ENCODE measurements around the gene MMP14.
"Not testable (repeated sequence)": the region's sequence is repeated elsewhere in the genome, so short reads cannot be mapped to it uniquely, and the experiment has no call there.

The MMP14 gene

GRCh38 chr14:22842211-22843122 lies 6.1 kb downstream of the MMP14 start:
- no peak for DNase-seq

DNA sequence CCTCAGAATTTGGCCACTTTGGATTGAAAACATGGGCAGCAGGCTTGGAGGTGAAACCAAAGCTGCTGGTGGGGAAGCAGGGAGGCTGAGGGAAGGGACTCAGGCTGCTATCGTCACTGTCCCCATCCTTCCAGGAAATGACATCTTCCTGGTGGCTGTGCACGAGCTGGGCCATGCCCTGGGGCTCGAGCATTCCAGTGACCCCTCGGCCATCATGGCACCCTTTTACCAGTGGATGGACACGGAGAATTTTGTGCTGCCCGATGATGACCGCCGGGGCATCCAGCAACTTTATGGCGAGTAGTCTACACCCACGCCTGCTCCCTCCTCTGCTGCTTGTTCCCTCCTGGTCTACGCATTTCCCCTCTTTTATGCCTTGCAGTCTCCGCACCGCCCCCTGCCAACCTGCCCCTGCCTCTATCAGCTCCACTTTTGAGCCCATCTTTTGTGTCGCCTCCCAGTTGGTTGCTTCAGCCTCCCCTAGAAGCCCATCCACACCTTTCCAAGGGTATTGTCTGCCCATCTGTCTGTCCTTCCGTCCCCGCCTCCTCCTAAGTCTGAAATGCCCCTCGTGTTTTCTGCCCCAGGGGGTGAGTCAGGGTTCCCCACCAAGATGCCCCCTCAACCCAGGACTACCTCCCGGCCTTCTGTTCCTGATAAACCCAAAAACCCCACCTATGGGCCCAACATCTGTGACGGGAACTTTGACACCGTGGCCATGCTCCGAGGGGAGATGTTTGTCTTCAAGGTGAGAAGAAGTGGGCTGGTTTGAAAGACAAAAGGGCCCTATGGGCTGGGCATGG lies 6.9 kb downstream of the MMP14 start:
- no peak for DNase-seq

GRCh38 chr14:22844221-22845102 lies 8.1 kb downstream of the MMP14 start:
- no peak for DNase-seq

- no peak for DNase-seq
These were observed 8.7 kb downstream of the MMP14 start for GRCh38 chr14:22845103-22845394.

DNA sequence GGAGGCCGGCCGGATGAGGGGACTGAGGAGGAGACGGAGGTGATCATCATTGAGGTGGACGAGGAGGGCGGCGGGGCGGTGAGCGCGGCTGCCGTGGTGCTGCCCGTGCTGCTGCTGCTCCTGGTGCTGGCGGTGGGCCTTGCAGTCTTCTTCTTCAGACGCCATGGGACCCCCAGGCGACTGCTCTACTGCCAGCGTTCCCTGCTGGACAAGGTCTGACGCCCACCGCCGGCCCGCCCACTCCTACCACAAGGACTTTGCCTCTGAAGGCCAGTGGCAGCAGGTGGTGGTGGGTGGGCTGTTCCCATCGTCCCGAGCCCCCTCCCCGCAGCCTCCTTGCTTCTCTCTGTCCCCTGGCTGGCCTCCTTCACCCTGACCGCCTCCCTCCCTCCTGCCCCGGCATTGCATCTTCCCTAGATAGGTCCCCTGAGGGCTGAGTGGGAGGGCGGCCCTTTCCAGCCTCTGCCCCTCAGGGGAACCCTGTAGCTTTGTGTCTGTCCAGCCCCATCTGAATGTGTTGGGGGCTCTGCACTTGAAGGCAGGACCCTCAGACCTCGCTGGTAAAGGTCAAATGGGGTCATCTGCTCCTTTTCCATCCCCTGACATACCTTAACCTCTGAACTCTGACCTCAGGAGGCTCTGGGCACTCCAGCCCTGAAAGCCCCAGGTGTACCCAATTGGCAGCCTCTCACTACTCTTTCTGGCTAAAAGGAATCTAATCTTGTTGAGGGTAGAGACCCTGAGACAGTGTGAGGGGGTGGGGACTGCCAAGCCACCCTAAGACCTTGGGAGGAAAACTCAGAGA lies 9.6 kb downstream of the MMP14 start:
- DNase-seq, result no peak

GRCh38 chr14:22846811-22847307 lies 10.5 kb downstream of the MMP14 start:
- DNase-seq, result no peak

GRCh38 chr14:22847661-22848341 lies 11.4 kb downstream of the MMP14 start:
- DNase-seq, result no peak

DNA sequence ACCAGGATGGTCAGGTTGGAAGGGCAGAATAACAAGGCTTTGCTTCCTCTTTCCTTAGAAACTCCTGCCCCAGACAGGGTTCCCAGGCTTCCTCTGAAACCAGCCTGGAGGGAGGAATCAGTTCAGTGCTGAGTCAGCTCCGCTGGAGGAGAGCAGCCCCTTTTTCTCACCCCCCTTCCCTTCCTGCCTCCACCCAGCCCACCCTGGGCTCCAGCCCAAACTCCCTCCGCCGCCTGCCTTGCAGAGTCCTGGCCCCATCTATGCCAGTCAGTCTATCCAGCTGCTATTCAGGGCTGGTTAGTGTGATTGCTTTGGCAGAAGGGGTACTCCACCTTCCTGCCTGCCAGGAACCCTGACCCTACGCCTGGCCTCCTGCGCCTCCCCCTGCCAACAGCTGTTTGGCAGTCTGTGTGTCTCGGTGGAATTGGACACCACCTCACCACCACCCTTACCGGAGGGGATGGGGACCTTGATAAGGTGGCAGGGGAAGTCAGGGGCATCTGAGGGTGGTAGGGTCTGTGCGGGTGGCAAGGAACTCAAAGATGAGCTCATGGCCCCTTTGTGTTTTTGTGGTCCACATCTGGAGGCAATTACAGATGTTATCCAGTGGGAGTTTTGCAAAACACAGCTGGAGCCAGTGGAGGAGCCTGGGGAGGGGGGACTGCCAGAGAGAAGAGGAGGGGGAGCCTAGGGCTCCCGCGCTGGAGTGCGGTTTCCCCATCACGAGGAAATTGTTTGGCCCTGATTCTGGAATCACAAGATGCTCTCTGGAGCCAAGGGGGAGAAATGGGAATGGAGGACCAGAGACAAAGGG lies 12.2 kb downstream of the MMP14 start:
- peak; percentile 25 for DNase-seq

- DNase-seq, result no peak
These were observed 12.9 kb downstream of the MMP14 start for GRCh38 chr14:22849212-22849819.

DNA sequence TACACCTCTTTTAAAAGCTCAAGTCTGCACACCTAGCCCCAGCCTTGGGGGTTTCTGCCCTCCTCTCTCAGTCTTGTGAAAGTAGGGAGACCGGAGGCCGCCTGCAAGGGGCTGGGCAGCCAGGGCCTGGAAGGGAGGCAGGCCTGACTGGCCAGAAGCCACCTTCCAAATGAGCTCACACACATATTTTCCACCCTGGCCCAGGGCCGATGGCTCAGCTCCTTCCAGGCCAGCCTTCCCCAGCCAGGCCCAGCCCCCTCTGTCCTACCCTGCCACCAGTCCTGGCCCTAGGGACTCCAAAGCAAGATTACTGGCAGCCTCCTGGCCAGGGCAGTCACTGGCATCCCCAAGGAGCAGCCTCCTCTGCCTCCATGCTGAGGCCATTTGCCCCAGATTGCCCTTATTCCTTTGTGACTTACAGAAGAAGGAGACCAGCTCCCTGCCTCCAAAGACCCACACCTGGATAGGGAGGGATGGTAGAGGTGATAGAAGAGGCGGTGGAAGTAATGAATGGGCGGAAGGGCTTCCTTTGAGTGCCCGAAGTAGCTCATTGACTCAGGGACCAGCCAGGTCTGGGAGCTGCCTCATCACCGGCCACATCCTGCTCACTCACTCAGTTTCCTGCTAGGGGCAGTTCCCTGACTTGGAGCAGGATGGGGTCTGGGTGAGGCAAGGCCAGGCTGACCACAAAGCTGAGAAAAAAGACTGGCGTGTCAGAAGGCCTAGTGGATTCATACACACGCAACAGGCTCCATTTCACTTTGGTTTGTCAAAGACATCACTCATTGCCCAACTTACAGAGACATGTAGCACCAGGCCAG lies 14.8 kb downstream of the MMP14 start:
- no peak for DNase-seq

DNA sequence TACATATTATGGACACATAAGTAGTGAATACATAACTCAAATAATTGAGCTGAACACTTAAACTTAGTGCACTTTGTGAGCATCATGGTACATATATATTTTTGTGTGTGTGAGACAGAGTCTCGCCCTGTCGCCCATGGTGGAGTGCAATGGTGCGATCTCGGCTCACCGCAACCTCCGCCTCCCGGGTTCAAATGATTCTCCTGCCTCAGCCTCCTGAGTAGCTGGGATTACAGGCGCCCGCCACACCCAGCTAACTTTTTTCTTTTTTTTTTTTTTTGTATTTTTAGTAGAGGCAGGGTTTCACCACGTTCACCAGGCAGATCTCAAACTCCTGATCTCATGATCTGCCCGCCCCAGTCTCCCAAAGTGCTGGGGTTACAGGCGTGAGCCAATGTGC lies 15.8 kb downstream of the MMP14 start:
- DNase-seq, result not testable (repeated sequence)

DNA sequence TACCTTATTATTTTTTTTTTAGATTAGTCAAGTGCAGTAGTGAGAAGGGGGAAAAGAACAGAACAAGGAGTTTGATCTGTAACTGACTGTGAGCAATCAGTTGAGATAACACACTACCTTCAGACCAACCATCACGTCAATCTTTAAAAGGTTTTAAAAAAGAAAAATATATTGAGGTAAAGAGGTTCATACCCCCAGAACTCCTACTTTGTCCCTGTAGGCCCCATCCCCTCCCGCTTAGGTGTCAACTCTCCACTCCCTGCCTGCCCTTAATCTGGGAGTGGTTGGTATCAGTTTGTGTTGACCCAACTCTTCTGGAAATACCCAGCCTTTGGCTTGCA lies 16.2 kb downstream of the MMP14 start:
- no peak for DNase-seq

DNA sequence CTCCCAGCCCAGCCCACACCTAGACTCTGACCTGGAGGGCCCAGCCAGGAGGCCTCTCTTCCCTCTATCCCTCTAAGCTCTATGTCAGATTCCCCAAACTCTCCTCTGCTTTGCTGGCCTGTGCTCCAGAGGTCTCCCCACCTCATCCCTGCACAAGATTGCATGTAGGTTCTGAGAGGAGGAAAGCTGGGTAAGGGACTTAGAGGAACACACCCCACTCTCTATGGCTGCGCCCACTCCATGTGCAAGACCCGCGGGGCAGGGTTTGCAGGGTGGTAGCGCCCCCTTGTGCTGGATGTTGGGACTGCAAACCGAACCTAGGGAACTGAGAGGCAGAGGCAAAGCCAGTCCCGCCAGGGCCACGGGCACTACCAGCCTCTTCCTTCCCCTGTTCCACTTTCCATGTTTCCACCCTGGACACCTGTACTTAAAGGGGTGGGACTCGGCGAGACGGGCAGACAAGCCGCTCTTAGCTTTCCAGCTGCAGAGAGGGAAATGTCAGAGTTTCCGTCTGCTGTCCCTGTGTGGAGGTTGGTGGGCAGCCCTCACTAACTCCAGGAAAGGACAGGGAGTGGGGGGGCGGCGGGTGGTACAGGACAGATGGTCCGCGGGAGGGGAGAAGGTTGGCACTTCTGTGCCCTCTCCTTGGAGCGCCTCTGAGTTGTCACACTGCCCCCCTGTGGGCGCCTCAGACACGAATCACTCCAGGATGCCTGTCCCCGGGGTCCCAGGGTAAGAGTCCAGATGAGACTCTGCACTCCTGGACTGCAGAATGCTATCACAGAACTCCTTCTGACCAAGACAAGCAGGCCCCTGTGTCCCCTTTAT lies 16.8 kb downstream of the MMP14 start:
- peak; percentile 80 for DNase-seq

- not testable (repeated sequence) for DNase-seq
These were observed 17.9 kb downstream of the MMP14 start for GRCh38 chr14:22854296-22854695.

GRCh38 chr14:22854963-22855724 lies 18.8 kb downstream of the MMP14 start:
- DNase-seq, result no peak

- DNase-seq, result no peak
These were observed 20.0 kb downstream of the MMP14 start for GRCh38 chr14:22856428-22856827.

- DNase-seq, result not testable (repeated sequence)
These were observed 24.0 kb downstream of the MMP14 start for GRCh38 chr14:22860377-22860776.

GRCh38 chr14:22861651-22862050 lies 25.3 kb downstream of the MMP14 start:
- DNase-seq, result no peak

All from NCI-H2171 (cell line).